ENCODE data around the gene SPEM1. TPM values are rescaled to one million over a fixed set of nuclear protein-coding genes. Genes with fewer than 3 reads are reported as not detected.

Gene SPEM1
- total RNA-seq, 2 donors from 2014 or later, result not detected

- no peaks in the 10 kb centered on the region for H3K4me1 ChIP-seq
- no peak for ATAC-seq
- 79 to 85% methylated on average over 16 to 22 of the region's 23 CpGs for WGBS, 2 donors
These were observed 4.3 kb upstream of the SPEM1 start for GRCh38 chr17:7415784-7416183.

DNA sequence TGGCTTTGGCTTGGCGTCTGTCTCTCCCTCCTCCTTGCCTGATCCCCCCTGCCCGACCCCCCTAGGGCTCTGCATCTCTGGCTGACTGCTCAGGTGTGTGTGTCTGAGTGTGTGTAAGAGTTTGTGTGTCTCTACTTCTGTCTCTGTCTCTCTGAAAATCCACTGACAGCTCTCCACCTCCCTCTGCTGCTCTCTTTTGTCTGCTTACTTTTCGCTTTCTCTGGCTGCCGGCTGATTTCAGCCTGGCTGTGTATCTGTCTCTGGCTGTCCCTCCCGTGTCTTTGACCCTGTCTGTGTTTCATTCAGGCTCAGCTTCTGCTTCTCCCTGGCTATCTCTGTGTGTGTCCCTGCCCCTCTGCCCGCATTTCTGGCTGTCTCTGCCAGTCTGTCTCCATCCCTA, 3.8 kb upstream of the SPEM1 start:
- no peak overlapping the region for H3K4me3 ChIP-seq
- H3K36me3 ChIP-seq (replicated peaks in 1 of 2; ENCODE audit: insufficient read depth in 1 of 2, low read depth in 2 of 2), result no peaks in the 10 kb centered on the region
- no peaks in the 10 kb centered on the region for H3K4me1 ChIP-seq
- intact Hi-C loops (cut with DNase I), result no loop called here
- ATAC-seq, result no peak
- DNase-seq, result no peak
- 67 to 75% methylated on average over 6 of the region's 6 CpGs for WGBS, 2 donors
- no peaks in the 10 kb centered on the region for H3K9me3 ChIP-seq
- no peak overlapping the region for H3K27ac ChIP-seq
- TF ChIP-seq POLR2A (IDR thresholded peaks at IDR 0.05), result no peak
- TF ChIP-seq CTCF (IDR thresholded peaks at IDR 0.05), result no peak
- no peaks in the 10 kb centered on the region for H3K27me3 ChIP-seq

More at GRCh38 chr17:7415784-7416183, 4.3 kb upstream of the SPEM1 start:
- no peak overlapping the region for H3K4me3 ChIP-seq
- no peaks in the 10 kb centered on the region for H3K27me3 ChIP-seq
- H3K27ac ChIP-seq, result no peak overlapping the region
- no peak for DNase-seq
- intact Hi-C loops (cut with DNase I), result no loop called here
- H3K36me3 ChIP-seq (replicated peaks in 1 of 2; ENCODE audit: insufficient read depth in 1 of 2, low read depth in 2 of 2), result no peaks in the 10 kb centered on the region
- no peak for TF ChIP-seq CTCF (IDR thresholded peaks at IDR 0.05)
- TF ChIP-seq POLR2A (IDR thresholded peaks at IDR 0.05), result no peak
- no peaks in the 10 kb centered on the region for H3K9me3 ChIP-seq

GRCh38 chr17:7417056-7417655, 3.0 kb upstream of the SPEM1 start:
- H3K36me3 ChIP-seq (replicated peaks in 1 of 2; ENCODE audit: insufficient read depth in 1 of 2, low read depth in 2 of 2), result no peaks in the 10 kb centered on the region
- H3K9me3 ChIP-seq, result no peaks in the 10 kb centered on the region
- 94 to 95% methylated on average over 30 to 40 of the region's 54 CpGs for WGBS, 2 donors
- intact Hi-C loops (cut with DNase I), result no loop called here
- no peak overlapping the region for H3K4me3 ChIP-seq
- H3K27ac ChIP-seq, result no peak overlapping the region
- no peak for DNase-seq
- no peak for ATAC-seq
- no peak for TF ChIP-seq POLR2A (IDR thresholded peaks at IDR 0.05)
- TF ChIP-seq CTCF (IDR thresholded peaks at IDR 0.05), result no peak
- H3K4me1 ChIP-seq, result no peaks in the 10 kb centered on the region
- H3K27me3 ChIP-seq, result no peaks in the 10 kb centered on the region

- Histone ChIP-seq H3K9me3 (no peaks in the 10 kb centered on the region), H3K36me3 (replicated peaks in 1 of 2; ENCODE audit: insufficient read depth in 1 of 2, low read depth in 2 of 2) (no peaks in the 10 kb centered on the region), H3K27ac (no peak overlapping the region), H3K27me3 (no peaks in the 10 kb centered on the region), H3K4me1 (no peaks in the 10 kb centered on the region), H3K4me3 (no peak overlapping the region)
- TF ChIP-seq CTCF (IDR thresholded peaks at IDR 0.05), result no peak
- no peak for DNase-seq
- ATAC-seq, result no peak
- WGBS, 2 donors, result 56 to 61% methylated on average over 14 to 18 of the region's 18 CpGs
- intact Hi-C loops (cut with DNase I), result no loop called here
These were observed 1.5 kb upstream of the SPEM1 start for GRCh38 chr17:7418472-7419152.

DNA sequence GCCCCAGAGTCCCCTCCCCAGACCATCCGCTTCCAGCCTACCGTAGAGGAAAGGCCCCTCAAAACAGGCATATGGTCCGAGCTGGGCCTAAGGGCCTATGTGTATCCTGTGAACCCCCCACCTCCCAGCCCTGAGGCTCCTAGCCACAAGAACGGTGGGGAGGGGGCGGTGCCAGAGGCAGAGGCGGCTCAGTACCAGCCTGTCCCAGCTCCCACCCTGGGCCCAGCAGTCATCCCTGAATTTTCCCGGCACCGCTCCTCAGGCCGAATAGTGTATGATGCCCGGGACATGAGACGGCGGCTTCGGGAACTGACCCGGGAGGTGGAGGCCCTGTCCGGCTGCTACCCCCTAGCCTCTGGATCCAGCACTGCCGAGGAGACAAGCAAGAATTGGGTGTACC, 1.1 kb downstream of the SPEM1 start:
- no peaks in the 10 kb centered on the region for H3K9me3 ChIP-seq
- ATAC-seq (no peak), DNase-seq (no peak)
- H3K4me1 ChIP-seq, result no peaks in the 10 kb centered on the region
- H3K4me3 ChIP-seq, result no peak overlapping the region
- H3K36me3 ChIP-seq (replicated peaks in 1 of 2; ENCODE audit: insufficient read depth in 1 of 2, low read depth in 2 of 2), result no peaks in the 10 kb centered on the region
- WGBS, 2 donors, result 89 to 92% methylated on average over 11 to 16 of the region's 16 CpGs
- no peaks in the 10 kb centered on the region for H3K27me3 ChIP-seq
- no peak overlapping the region for H3K27ac ChIP-seq
- intact Hi-C loops (cut with DNase I), result no loop called here
- TF ChIP-seq CTCF (IDR thresholded peaks at IDR 0.05) (no peak), POLR2A (IDR thresholded peaks at IDR 0.05) (no peak)

All from body of pancreas (tissue), 4 donors.